HEK293T (cell line): ENCODE results near the gene CRTAP.

Experiments
- CTCF ChIA-PET: fragments of 350-600 bp; formaldehyde crosslinking; extraction: SDS; loops from one replicate; lab custom pipeline; 2021; ENCODE audit warnings: antibody characterized with exemption, inconsistent platforms; lab: Yijun Ruan, JAX
- POLR2A ChIA-PET: fragments of 350-600 bp; formaldehyde crosslinking; extraction: SDS; loops from one replicate; lab custom pipeline; 2020; ENCODE audit warnings: antibody characterized with exemption, inconsistent platforms; lab: Yijun Ruan, JAX
- DNase-seq: peaks from one replicate; pipeline ENCODE4 v3.0.0; 2012; ENCODE audit warnings: mixed read lengths; ENCODE audit errors: extremely low spot score
- ARNT ChIP-seq: fragments of 450-650 bp; IDR thresholded peaks from 2 replicates; pipeline ENCODE4 v1.6.1; 2017; ENCODE audit warnings: mild to moderate bottlenecking
- BHLHE40 ChIP-seq: fragments of 450-650 bp; IDR thresholded peaks from 2 replicates; pipeline ENCODE4 v1.6.1; 2016; ENCODE audit warnings: mild to moderate bottlenecking, moderate library complexity, borderline replicate concordance
- CTBP1 ChIP-seq: fragments of 450-650 bp; IDR thresholded peaks from 2 replicates; pipeline ENCODE4 v1.6.1; 2016; ENCODE audit warnings: borderline replicate concordance
- ELF4 ChIP-seq: fragments of 450-650 bp; IDR thresholded peaks from 2 replicates; pipeline ENCODE4 v1.6.1; 2017; ENCODE audit warnings: antibody characterized with exemption
- FOXA1 ChIP-seq: fragments of 450-650 bp; IDR thresholded peaks from 2 replicates; pipeline ENCODE4 v1.6.1; 2016; ENCODE audit warnings: mild to moderate bottlenecking
- FOXK2 ChIP-seq: fragments of 450-650 bp; IDR thresholded peaks from 2 replicates; pipeline ENCODE4 v1.6.1; 2016; ENCODE audit warnings: mild to moderate bottlenecking
- FOXM1 ChIP-seq: fragments of 450-650 bp; IDR thresholded peaks from 2 replicates; pipeline ENCODE4 v1.6.1; 2017; ENCODE audit warnings: mild to moderate bottlenecking, borderline replicate concordance
- HDGF ChIP-seq: fragments of 450-650 bp; IDR thresholded peaks from 2 replicates; pipeline ENCODE4 v1.6.1; 2017; ENCODE audit warnings: antibody characterized with exemption, borderline replicate concordance
- L3MBTL2 ChIP-seq: fragments of 450-650 bp; conservative IDR thresholded peaks from 2 replicates; pipeline ENCODE4 v1.6.1; 2016; ENCODE audit warnings: mild to moderate bottlenecking
- LEF1 ChIP-seq: fragments of 450-650 bp; IDR thresholded peaks from 2 replicates; pipeline ENCODE4 v1.6.1; 2017; ENCODE audit warnings: mild to moderate bottlenecking, borderline replicate concordance
- NFRKB ChIP-seq: fragments of 450-650 bp; IDR thresholded peaks from 2 replicates; pipeline ENCODE4 v1.6.1; 2016; ENCODE audit warnings: mild to moderate bottlenecking, moderate library complexity
- SP1 ChIP-seq: fragments of 450-650 bp; IDR thresholded peaks from 2 replicates; pipeline ENCODE4 v1.6.1; 2017
- SUZ12 ChIP-seq: fragments of 450-650 bp; IDR thresholded peaks from 2 replicates; pipeline ENCODE4 v1.6.1; 2016; ENCODE audit warnings: mild to moderate bottlenecking
- TARDBP ChIP-seq: fragments of 450-650 bp; IDR thresholded peaks from 2 replicates; pipeline ENCODE4 v1.6.1; 2016
- ZNF384 ChIP-seq: fragments of 450-650 bp; IDR thresholded peaks from 2 replicates; pipeline ENCODE4 v1.6.1; 2016
- TF ChIP-seq, protein P1 (sequence below): fragments of 450-650 bp; IDR thresholded peaks from 2 replicates; pipeline ENCODE4 v1.6.1; 2016

The CRTAP gene

GRCh38 chr3:33166095-33166494 is 52.3 kb downstream of the CRTAP start:
- CTCF ChIA-PET: no interaction called here
- POLR2A ChIA-PET: no interaction called here

DNA sequence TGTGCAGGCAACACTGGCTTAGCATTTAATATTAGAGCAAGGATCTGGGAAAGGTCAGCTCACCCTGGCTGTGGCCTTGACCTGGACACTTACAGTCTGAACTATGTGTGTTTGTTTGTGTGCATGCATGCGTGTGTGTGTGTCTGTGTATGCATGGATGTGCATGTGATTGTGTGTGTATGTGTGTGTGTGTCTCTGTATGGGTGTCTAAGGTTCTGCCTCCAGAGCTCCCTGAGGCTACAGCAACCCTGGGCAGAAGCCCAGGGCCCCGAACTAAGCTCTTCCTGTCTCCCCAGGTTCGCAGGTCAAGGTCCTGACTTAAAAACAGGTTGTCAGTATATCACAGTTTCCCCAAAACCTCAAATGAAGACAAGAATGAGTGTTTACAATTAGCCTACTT is 53.5 kb downstream of the CRTAP start:
- TF ChIP-seq BHLHE40 (no peak), L3MBTL2 (no peak), HDGF (no peak), TARDBP (no peak), ELF4 (no peak), CTBP1 (no peak), ZNF384 (no peak), ARNT (no peak), FOXA1 (no peak)
- ChIA-PET POLR2A (no interaction called here), CTCF (no interaction called here)
- no peak for DNase-seq

More at GRCh38 chr3:33166095-33166494, 52.3 kb downstream of the CRTAP start:
- DNase-seq: no peak
- TF ChIP-seq HDGF (no peak), FOXA1 (no peak), ARNT (no peak), SP1 (no peak), CTBP1 (no peak), ZNF384 (no peak), NFRKB (no peak), SUZ12 (no peak), FOXK2 (no peak), ELF4 (no peak)
- TF ChIP-seq, protein P1, sequence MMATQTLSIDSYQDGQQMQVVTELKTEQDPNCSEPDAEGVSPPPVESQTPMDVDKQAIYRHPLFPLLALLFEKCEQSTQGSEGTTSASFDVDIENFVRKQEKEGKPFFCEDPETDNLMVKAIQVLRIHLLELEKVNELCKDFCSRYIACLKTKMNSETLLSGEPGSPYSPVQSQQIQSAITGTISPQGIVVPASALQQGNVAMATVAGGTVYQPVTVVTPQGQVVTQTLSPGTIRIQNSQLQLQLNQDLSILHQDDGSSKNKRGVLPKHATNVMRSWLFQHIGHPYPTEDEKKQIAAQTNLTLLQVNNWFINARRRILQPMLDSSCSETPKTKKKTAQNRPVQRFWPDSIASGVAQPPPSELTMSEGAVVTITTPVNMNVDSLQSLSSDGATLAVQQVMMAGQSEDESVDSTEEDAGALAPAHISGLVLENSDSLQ: no peak

- no peak for DNase-seq
- TF ChIP-seq TARDBP: no peak
- CTCF ChIA-PET: no interaction called here
- POLR2A ChIA-PET: no interaction called here
These were observed 54.0 kb downstream of the CRTAP start for GRCh38 chr3:33167716-33168336.

- ChIA-PET POLR2A (no interaction called here), CTCF (no interaction called here)
- DNase-seq: no peak
- TF ChIP-seq BHLHE40: no peak
- no peak for TF ChIP-seq SP1
- no peak for TF ChIP-seq FOXK2
- TF ChIP-seq, protein P1: no peak
- TF ChIP-seq NFRKB: no peak
- no peak for TF ChIP-seq TARDBP
- TF ChIP-seq CTBP1: no peak
- TF ChIP-seq ZNF384: no peak
- no peak for TF ChIP-seq HDGF
- no peak for TF ChIP-seq LEF1
- TF ChIP-seq L3MBTL2: no peak
- TF ChIP-seq ELF4: no peak
- no peak for TF ChIP-seq SUZ12
- no peak for TF ChIP-seq ARNT
- TF ChIP-seq FOXA1: no peak
- no peak for TF ChIP-seq FOXM1
These were observed 56.7 kb downstream of the CRTAP start for GRCh38 chr3:33170531-33170930.

- no peak for DNase-seq
- CTCF ChIA-PET: no interaction called here
- TF ChIP-seq ARNT: no peak
- TF ChIP-seq TARDBP: no peak
- no peak for TF ChIP-seq CTBP1
- TF ChIP-seq L3MBTL2: no peak
- no peak for TF ChIP-seq ZNF384
- no peak for TF ChIP-seq FOXM1
- POLR2A ChIA-PET: no interaction called here
These were observed 57.8 kb downstream of the CRTAP start for GRCh38 chr3:33171580-33171979.

DNA sequence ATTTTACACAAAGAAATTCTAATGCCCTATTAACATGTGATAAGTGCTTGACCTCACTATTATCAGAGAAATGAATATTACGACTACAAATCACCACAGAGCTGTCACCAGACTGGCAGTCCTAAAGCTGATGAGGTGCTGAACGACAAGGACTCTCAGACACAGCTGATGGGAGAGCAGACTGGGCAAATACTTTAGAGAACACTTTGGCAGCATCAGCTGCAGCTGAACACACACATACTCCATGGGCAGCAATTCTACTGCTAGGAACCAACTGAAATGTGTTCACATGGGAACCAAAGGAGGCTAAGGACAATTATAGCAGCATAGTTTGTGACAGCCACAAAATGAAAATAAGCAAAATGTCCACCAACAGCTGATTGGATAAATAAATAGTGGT is 59.3 kb downstream of the CRTAP start:
- ChIA-PET CTCF (no interaction called here), POLR2A (no interaction called here)
- no peak for TF ChIP-seq NFRKB
- no peak for TF ChIP-seq FOXA1
- no peak for TF ChIP-seq BHLHE40
- no peak for TF ChIP-seq FOXM1
- TF ChIP-seq SP1: no peak
- TF ChIP-seq ZNF384: no peak
- DNase-seq: no peak

DNA sequence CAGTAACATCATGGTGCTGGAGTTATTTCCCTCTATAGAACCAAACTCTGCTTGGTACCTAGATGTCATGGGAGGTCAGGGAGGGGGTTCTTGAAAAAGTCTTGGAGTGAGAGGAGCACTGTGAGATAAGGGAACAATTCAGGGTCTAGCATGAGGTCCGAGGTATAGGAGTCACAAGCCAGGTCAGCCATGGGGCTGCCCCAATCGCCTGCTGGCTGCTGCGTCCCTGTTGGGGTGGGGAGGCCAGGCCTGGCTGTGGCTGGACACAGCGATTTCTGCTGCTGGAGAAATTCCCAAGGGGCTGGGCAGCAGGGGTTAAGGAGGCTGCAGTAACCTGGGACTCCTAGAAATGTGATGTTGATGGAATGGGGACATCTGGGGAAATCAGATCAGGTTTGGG is 59.9 kb downstream of the CRTAP start:
- ChIA-PET POLR2A (no interaction called here), CTCF (no interaction called here)
- TF ChIP-seq HDGF: no peak
- no peak for TF ChIP-seq SP1
- no peak for DNase-seq

GRCh38 chr3:33174095-33174494 is 60.3 kb downstream of the CRTAP start:
- no peak for DNase-seq
- CTCF ChIA-PET: no interaction called here
- no peak for TF ChIP-seq ZNF384
- no peak for TF ChIP-seq ARNT
- no peak for TF ChIP-seq FOXA1
- no peak for TF ChIP-seq L3MBTL2
- no peak for TF ChIP-seq NFRKB
- TF ChIP-seq LEF1: no peak
- TF ChIP-seq SP1: no peak
- TF ChIP-seq CTBP1: no peak
- TF ChIP-seq ELF4: no peak
- TF ChIP-seq SUZ12: no peak
- no peak for TF ChIP-seq HDGF
- no peak for TF ChIP-seq BHLHE40
- TF ChIP-seq, protein P1: no peak
- no peak for TF ChIP-seq FOXM1
- TF ChIP-seq FOXK2: no peak
- TF ChIP-seq TARDBP: no peak
- POLR2A ChIA-PET: no interaction called here
